Measurements from ENCODE around the gene AGPS.

DNA sequence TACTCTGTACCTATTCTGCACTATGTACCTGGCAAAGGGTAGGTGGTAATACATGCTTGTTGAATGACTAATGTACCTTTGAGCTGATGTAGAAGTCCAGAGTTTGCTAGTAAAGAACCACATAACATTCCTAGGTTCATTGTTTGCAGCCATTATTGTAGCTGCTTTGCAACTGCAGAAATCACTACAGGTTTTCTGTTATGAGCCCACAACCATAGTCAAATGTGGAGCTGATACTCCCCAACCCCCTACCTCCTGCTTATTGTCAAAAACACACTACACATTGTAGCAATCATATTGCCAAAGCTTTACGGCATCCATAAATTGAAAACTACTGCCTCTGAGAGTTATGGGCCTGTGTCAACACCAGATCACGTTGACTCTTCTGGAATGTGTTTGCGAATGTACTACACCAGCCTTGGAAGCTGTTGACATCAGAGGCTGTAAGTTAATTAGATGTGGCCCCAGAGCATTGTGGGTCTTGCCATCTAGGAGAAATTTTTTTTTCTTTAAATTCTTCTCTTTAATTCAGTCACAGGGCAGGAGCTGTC, 187.0 kb downstream of the AGPS start:
- TF ChIP-seq, protein P1, sequence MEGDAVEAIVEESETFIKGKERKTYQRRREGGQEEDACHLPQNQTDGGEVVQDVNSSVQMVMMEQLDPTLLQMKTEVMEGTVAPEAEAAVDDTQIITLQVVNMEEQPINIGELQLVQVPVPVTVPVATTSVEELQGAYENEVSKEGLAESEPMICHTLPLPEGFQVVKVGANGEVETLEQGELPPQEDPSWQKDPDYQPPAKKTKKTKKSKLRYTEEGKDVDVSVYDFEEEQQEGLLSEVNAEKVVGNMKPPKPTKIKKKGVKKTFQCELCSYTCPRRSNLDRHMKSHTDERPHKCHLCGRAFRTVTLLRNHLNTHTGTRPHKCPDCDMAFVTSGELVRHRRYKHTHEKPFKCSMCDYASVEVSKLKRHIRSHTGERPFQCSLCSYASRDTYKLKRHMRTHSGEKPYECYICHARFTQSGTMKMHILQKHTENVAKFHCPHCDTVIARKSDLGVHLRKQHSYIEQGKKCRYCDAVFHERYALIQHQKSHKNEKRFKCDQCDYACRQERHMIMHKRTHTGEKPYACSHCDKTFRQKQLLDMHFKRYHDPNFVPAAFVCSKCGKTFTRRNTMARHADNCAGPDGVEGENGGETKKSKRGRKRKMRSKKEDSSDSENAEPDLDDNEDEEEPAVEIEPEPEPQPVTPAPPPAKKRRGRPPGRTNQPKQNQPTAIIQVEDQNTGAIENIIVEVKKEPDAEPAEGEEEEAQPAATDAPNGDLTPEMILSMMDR (IDR thresholded peaks at IDR 0.05; ENCODE audit: low read depth, low read length, poor library complexity, severe bottlenecking), result no peak
- no peak for TF ChIP-seq EZH2phosphoT487 (IDR thresholded peaks at IDR 0.05; ENCODE audit: borderline replicate concordance, low read length)
